OCI-LY7 (cell line): ENCODE results near the gene RBL1. TPM values are rescaled to one million over a fixed set of nuclear protein-coding genes. Genes with fewer than 3 reads are reported as not detected.
A peak's percentile ranks its signal among the peaks of the same experiment; 100 is the strongest.

Source experiments
- BruUV-seq: library from RNA; stranded (reverse); fragments of 400-500 nt; replicated peaks from 2 replicates; lab custom pipeline; 2021; lab: Mats Ljungman, UMichigan
- CTCF ChIA-PET: fragments of 300-600 bp; sonication (Branson Sonifier 250); formaldehyde crosslinking; loops from one replicate; lab custom pipeline; 2022; ENCODE audit warnings: antibody characterized with exemption; ENCODE audit not compliant: unreplicated experiment; lab: Charles Lee
- POLR2A ChIA-PET: fragments of 300-600 bp; sonication (Branson Sonifier 250); formaldehyde crosslinking; loops from one replicate; lab custom pipeline; 2022; ENCODE audit warnings: antibody characterized with exemption; lab: Charles Lee
- DNase-seq: peaks from one replicate; pipeline ENCODE4 v3.0.0-alpha.2; 2015; ENCODE audit warnings: low spot score
- H2AFZ ChIP-seq: fragments of 200-600 bp; sonication (generic), shearing (Covaris generic); 2 replicates; pipeline ENCODE4 v1.6.1; 2014; ENCODE audit warnings: mild to moderate bottlenecking, antibody characterized with exemption, low read length, moderate library complexity
- H3K27ac ChIP-seq: fragments of 200-600 bp; sonication (generic); 2 replicates; pipeline ENCODE4 v1.5.1; 2014; ENCODE audit warnings: mixed run types, low read depth, mild to moderate bottlenecking, moderate library complexity, low read length, inconsistent platforms; ENCODE audit not compliant: poor library complexity, severe bottlenecking
- H3K36me3 ChIP-seq: fragments of 200-600 bp; sonication (generic); 2 replicates; pipeline ENCODE4 v1.6.1; 2014; ENCODE audit warnings: mild to moderate bottlenecking, antibody characterized with exemption, low read length, moderate library complexity, mixed read lengths; ENCODE audit not compliant: insufficient read depth
- H3K4me1 ChIP-seq: fragments of 200-600 bp; sonication (generic); 2 replicates; pipeline ENCODE4 v1.5.1; 2014; ENCODE audit warnings: mild to moderate bottlenecking, low read length; ENCODE audit not compliant: insufficient read depth, poor library complexity, severe bottlenecking
- H3K4me2 ChIP-seq: fragments of 200-600 bp; sonication (generic); 2 replicates; pipeline ENCODE4 v1.6.1; 2014; ENCODE audit warnings: mild to moderate bottlenecking, low read length
- H3K4me3 ChIP-seq: fragments of 200-600 bp; sonication (generic); 2 replicates; pipeline ENCODE4 v1.5.1; 2014; ENCODE audit warnings: mild to moderate bottlenecking, low read depth, low read length; ENCODE audit not compliant: poor library complexity, severe bottlenecking
- H3K79me2 ChIP-seq: fragments of 200-600 bp; sonication (generic); 2 replicates; pipeline ENCODE4 v1.6.1; 2016; ENCODE audit warnings: low read depth, mild to moderate bottlenecking, low read length, moderate library complexity, mixed read lengths; ENCODE audit not compliant: insufficient read depth
- H3K9me2 ChIP-seq: fragments of 200-600 bp; sonication (generic); 2 replicates; pipeline ENCODE4 v1.6.1; 2016; ENCODE audit warnings: mild to moderate bottlenecking, low read length, mixed read lengths; ENCODE audit not compliant: insufficient read depth
- H3K9me3 ChIP-seq: fragments of 200-600 bp; sonication (generic); 2 replicates; pipeline ENCODE4 v1.6.1; 2014; ENCODE audit warnings: mild to moderate bottlenecking, mixed run types, low read length, mixed read lengths
- H4K20me1 ChIP-seq: fragments of 200-600 bp; sonication (generic); 2 replicates; pipeline ENCODE4 v1.6.1; 2014; ENCODE audit warnings: mild to moderate bottlenecking, antibody characterized with exemption, low read length, moderate library complexity, mixed read lengths; ENCODE audit not compliant: insufficient read depth
- CTCF ChIP-seq: fragments of 200-600 bp; sonication (generic); conservative IDR thresholded peaks from 2 replicates; pipeline ENCODE4 v1.5.1; 2014; ENCODE audit warnings: mild to moderate bottlenecking, antibody characterized with exemption, low read length, moderate library complexity, mixed read lengths
- EZH2phosphoT487 ChIP-seq: fragments of 200-600 bp; sonication (generic); IDR thresholded peaks from 2 replicates; pipeline ENCODE4 v1.6.1; 2018; ENCODE audit warnings: low read depth, borderline replicate concordance, mild to moderate bottlenecking, mixed run types, antibody characterized with exemption, low read length, moderate library complexity, mixed read lengths
- intact Hi-C: fragments of 100-400 bp; cut with micrococcal nuclease; formaldehyde crosslinking; loops from one replicate; pipeline ENCODE4 v1.10.0; 2022; ENCODE audit not compliant: unreplicated experiment
- total RNA-seq, 2 experiments: library from RNA; depleted of rRNA in 1 of 2; stranded (reverse); fragments of >200 nt in 1 of 2; shearing (Covaris generic) in 1 of 2; gene quantifications; 2 replicates each; pipeline ENCODE4 v1.2.3, GENCODE V29; 2014 to 2022

Gene RBL1
- total RNA-seq, 2 experiments from 2014 or later: 41.5 to 63.0 TPM

GRCh38 chr20:37102571-37102970, 6.8 kb upstream of the RBL1 start:
- DNase-seq: no peak
- intact Hi-C loops: no loop called here
- Histone ChIP-seq H3K79me2 (no peaks in the 10 kb centered on the region), H3K4me3 (no peak overlapping the region), H3K27ac (no peak overlapping the region), H3K4me2 (no peak overlapping the region), H2AFZ (no peak overlapping the region), H3K9me3 (no peaks in the 10 kb centered on the region), H3K4me1 (peaks cover 5% of the 10 kb centered on the region), H3K36me3 (no peaks in the 10 kb centered on the region), H3K9me2 (no peaks in the 10 kb centered on the region), H4K20me1 (no peaks in the 10 kb centered on the region)
- TF ChIP-seq EZH2phosphoT487: no peak
- ChIA-PET CTCF (no interaction called here), POLR2A (interaction anchor here (0.7 kb wide), 1 partner anchor 95 kb away, joined by 4 read pairs; no protein-coding TSS in a partner anchor)
- BruUV-seq: no TSS peak

- peaks cover 33% of the 10 kb centered on the region for H3K36me3 ChIP-seq
- H3K79me2 ChIP-seq: peaks cover 38% of the 10 kb centered on the region
- peak overlapping the region; percentile 86 for H3K27ac ChIP-seq
- POLR2A ChIA-PET: interaction anchor here (1.0 to 1.2 kb wide), 2 partner anchors 17 to 77 kb away, joined by 3 read pairs; no protein-coding TSS in a partner anchor
- H2AFZ ChIP-seq: peak overlapping the region; percentile 81
- TSS peak; percentile 92 for BruUV-seq
- no peak for TF ChIP-seq CTCF
- no peak for TF ChIP-seq EZH2phosphoT487
- peak; percentile 69 for DNase-seq
- H3K9me2 ChIP-seq: no peaks in the 10 kb centered on the region
- peak overlapping the region; percentile 83 for H3K4me3 ChIP-seq
- H3K4me2 ChIP-seq: peak overlapping the region; percentile 89
- intact Hi-C loops: loop anchor here (5.0 kb wide), 1 partner anchor 144 kb away; the partner anchor contains the start of gene SAMHD1
- H4K20me1 ChIP-seq: no peaks in the 10 kb centered on the region
- H3K9me3 ChIP-seq: no peaks in the 10 kb centered on the region; the same call in 1 of the 2 replicates
- CTCF ChIA-PET: no interaction called here
- H3K4me1 ChIP-seq: peaks cover 37% of the 10 kb centered on the region
Measured at GRCh38 chr20:37096415-37097041, 731 bp upstream of the RBL1 start.

- ChIA-PET CTCF (interaction anchor here (0.6 kb wide), 1 partner anchor 131 kb away, joined by 3 read pairs; no protein-coding TSS in a partner anchor), POLR2A (interaction anchor here (0.5 to 1.6 kb wide), 12 partner anchors 8 to 194 kb away, joined by 3 to 7 read pairs (median 3); partner anchors contain the start of genes MANBAL, MROH8 and RPN2)
- Histone ChIP-seq H3K27ac (peak overlapping the region; percentile 86), H3K4me2 (peak overlapping the region; percentile 89), H3K9me2 (no peaks in the 10 kb centered on the region), H2AFZ (peak overlapping the region; percentile 51; the same call in 1 of the 2 replicates), H4K20me1 (no peaks in the 10 kb centered on the region), H3K79me2 (peaks cover 51% of the 10 kb centered on the region), H3K36me3 (peaks cover 47% of the 10 kb centered on the region), H3K4me1 (peaks cover 37% of the 10 kb centered on the region), H3K9me3 (no peaks in the 10 kb centered on the region; the same call in 1 of the 2 replicates), H3K4me3 (peak overlapping the region; percentile 83)
- TF ChIP-seq EZH2phosphoT487 (no peak), CTCF (no peak)
- intact Hi-C loops: loop anchor here (2.0 to 5.0 kb wide), 2 partner anchors 84 to 143 kb away; partner anchors contain the start of genes MROH8, RPN2 and SAMHD1
- no TSS peak for BruUV-seq
- DNase-seq: peak; percentile 82
Measured at GRCh38 chr20:37095108-37095598, 644 bp downstream of the RBL1 start.
